Vagina (tissue), 2 donors: ENCODE results near the gene KDM5B.

Source experiments
- CTCF ChIP-seq, 3 experiments: fragments of 450-650 bp in 2 of 3; fragments of 200-600 bp in 1 of 3; sonication (generic) in 1 of 3; IDR thresholded peaks; one replicate each; pipeline ENCODE4 v1.5.1; 2017 to 2019; ENCODE audit warnings: antibody characterized with exemption in 3 of 3, mild to moderate bottlenecking in 2 of 3, moderate library complexity in 2 of 3
- POLR2A ChIP-seq, 2 donors: fragments of 450-650 bp; IDR thresholded peaks; one replicate each; pipeline ENCODE4 v1.6.1; 2017; ENCODE audit warnings: antibody characterized with exemption in 2 of 2, mild to moderate bottlenecking in 2 of 2, moderate library complexity in 2 of 2

- TF ChIP-seq POLR2A (IDR thresholded peaks at IDR 0.05) (no peak), CTCF (IDR thresholded peaks at IDR 0.05) (no peak)
Measured at GRCh38 chr1:202834771-202835547, 26.7 kb upstream of the KDM5B start.
